GM15510 (cell line): Measurements from ENCODE around the gene TMEM86B.
A peak's percentile ranks its signal among the peaks of the same experiment; 100 is the strongest.

Experiments used
- POLR2A ChIP-seq: IDR thresholded peaks from 3 replicates; pipeline ENCODE4 v1.6.1; 2011; ENCODE audit warnings: borderline replicate concordance; ENCODE audit not compliant: insufficient read length; ENCODE audit errors: extremely low read depth

The TMEM86B gene

GRCh38 chr19:55262359-55262758, 33.8 kb upstream of the TMEM86B start:
- no peak for TF ChIP-seq POLR2A

- no peak for TF ChIP-seq POLR2A
These were observed 33.1 kb upstream of the TMEM86B start for GRCh38 chr19:55261671-55262126.

- TF ChIP-seq POLR2A, result no peak
These were observed 31.1 kb upstream of the TMEM86B start for GRCh38 chr19:55259540-55260210.

- peak; percentile 89 for TF ChIP-seq POLR2A
These were observed 30.4 kb upstream of the TMEM86B start, which contains the start of gene PPP6R1 for GRCh38 chr19:55258828-55259539. Gene PPP6R1, minus strand, starts transcription at chr19:55259017. Its CDS starts 11,914 bp downstream, at chr19:55247103.

GRCh38 chr19:55258476-55258827, 29.9 kb upstream of the TMEM86B start:
- no peak for TF ChIP-seq POLR2A

- TF ChIP-seq POLR2A, result no peak
These were observed 29.2 kb upstream of the TMEM86B start for GRCh38 chr19:55257461-55258420.

GRCh38 chr19:55256562-55257460, 28.2 kb upstream of the TMEM86B start:
- no peak for TF ChIP-seq POLR2A

GRCh38 chr19:55255618-55256423, 27.3 kb upstream of the TMEM86B start:
- peak; percentile 45 for TF ChIP-seq POLR2A

- TF ChIP-seq POLR2A, result no peak
These were observed 26.0 kb upstream of the TMEM86B start for GRCh38 chr19:55254625-55254977.

- peak; percentile 25 for TF ChIP-seq POLR2A
These were observed 25.5 kb upstream of the TMEM86B start for GRCh38 chr19:55253842-55254624.

GRCh38 chr19:55252760-55253663, 24.4 kb upstream of the TMEM86B start:
- no peak for TF ChIP-seq POLR2A

- no peak for TF ChIP-seq POLR2A
These were observed 22.9 kb upstream of the TMEM86B start for GRCh38 chr19:55251341-55252081.
